Effector memory CD8-positive, alpha-beta T cell (primary cell): ENCODE measurements around the gene WDR27.

Experiments used
- ATAC-seq: fragments of 150-1000 bp; cut with Tn5 transposase; replicated peaks from 2 replicates; pipeline ENCODE4 v1.10.0; 2021; ENCODE audit warnings: mild to moderate bottlenecking, moderate library complexity
- DNase-seq, 3 experiments: peaks; one replicate each; pipeline ENCODE4 v3.0.0; 2021
- H3K27ac Mint-ChIP-seq, 2 donors: one replicate each; pipeline ENCODE4 v1.8.0; 2022; ENCODE audit warnings: mild to moderate bottlenecking in 2 of 2, mixed read lengths in 2 of 2, moderate library complexity in 2 of 2
- H3K27me3 Mint-ChIP-seq, 2 donors: one replicate each; pipeline ENCODE4 v1.8.0; 2022; ENCODE audit warnings: mixed read lengths in 2 of 2
- H3K36me3 Mint-ChIP-seq: one replicate; pipeline ENCODE4 v1.8.0; 2022; ENCODE audit warnings: mild to moderate bottlenecking, moderate library complexity, mixed read lengths; ENCODE audit not compliant: insufficient read depth
- H3K4me1 Mint-ChIP-seq, 2 donors: one replicate each; pipeline ENCODE4 v1.8.0; 2022; ENCODE audit warnings: low read depth in 2 of 2, mixed read lengths in 2 of 2
- H3K4me3 Mint-ChIP-seq, 2 donors: one replicate each; pipeline ENCODE4 v1.8.0; 2022; ENCODE audit warnings: mild to moderate bottlenecking in 2 of 2, mixed read lengths in 2 of 2, moderate library complexity in 2 of 2
- H3K9me3 Mint-ChIP-seq, 2 donors: one replicate each; pipeline ENCODE4 v1.8.0; 2022; ENCODE audit warnings: mixed read lengths in 2 of 2

WDR27 gene

DNA sequence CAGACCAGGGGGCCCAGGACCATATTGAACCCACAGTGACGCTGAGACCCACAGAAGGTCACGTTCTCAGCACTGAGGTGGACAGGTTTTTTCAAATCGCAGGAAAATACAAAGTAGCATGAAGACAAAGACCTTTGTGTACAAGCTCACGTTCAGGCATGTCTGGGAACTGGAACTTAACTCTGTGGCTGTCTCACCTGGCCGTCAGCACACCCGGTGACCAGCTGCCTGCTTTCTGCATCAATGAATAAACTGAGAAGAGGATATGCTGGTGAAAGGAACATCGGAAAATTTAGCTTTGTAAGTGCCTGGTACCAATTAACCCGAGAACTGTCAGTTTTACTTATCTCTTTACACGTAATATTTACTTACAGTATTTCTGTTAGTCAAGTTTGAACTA is 36.5 kb downstream of the WDR27 start:
- Mint-ChIP-seq H3K27ac (no peak overlapping the region), H3K27me3 (no peaks in the 10 kb centered on the region), H3K36me3 (peaks cover 12% of the 10 kb centered on the region), H3K4me3 (no peak overlapping the region), H3K9me3 (no peaks in the 10 kb centered on the region), H3K4me1 (no peaks in the 10 kb centered on the region)
- DNase-seq, result no peak
- ATAC-seq, result no peak

DNA sequence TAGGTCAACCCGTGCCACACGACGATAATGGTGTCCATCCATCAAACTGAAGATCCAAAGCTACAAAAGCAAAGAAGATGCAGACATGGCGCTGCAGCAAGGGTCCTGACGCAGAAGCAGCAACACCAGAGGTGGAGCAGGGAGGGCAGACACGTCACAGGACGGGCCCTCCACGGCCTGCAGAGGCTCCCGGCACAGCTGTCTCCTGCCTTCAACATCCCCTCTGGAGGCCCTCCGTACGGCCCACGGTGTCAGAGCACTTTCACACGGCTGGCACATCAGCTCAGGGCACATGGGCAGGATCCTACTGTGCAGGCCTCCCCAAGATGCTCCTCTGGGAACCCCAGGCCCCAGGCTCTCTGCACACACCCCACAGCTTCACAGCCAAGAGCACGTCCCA is 37.6 kb downstream of the WDR27 start:
- Mint-ChIP-seq H3K4me3 (no peak overlapping the region), H3K36me3 (peaks cover 12% of the 10 kb centered on the region), H3K9me3 (no peaks in the 10 kb centered on the region), H3K27ac (no peak overlapping the region), H3K4me1 (no peaks in the 10 kb centered on the region), H3K27me3 (no peaks in the 10 kb centered on the region)
- ATAC-seq (no peak), DNase-seq (no peak)

DNA sequence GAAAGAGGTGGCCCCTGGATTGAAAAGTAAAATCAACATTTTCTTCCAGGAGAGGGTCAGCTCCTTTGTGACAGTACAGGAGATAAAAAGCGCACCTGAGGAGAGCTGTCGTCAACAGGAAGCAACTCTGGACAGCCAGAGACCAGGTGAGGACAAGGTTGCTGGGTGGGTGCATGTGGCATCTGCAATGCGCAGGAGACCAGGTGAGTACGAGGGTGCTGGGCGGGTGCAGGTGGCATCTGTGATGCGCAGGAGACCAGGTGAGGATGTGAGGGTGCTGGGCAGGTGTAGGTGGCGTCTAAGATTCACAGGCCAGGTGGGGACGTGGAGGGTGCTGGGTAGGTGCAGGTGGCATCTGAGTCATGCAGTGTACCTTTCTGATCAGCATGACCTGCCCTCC is 38.4 kb downstream of the WDR27 start:
- ATAC-seq, result no peak
- Mint-ChIP-seq H3K9me3 (no peaks in the 10 kb centered on the region), H3K4me3 (no peak overlapping the region), H3K36me3 (peaks cover 12% of the 10 kb centered on the region), H3K27ac (no peak overlapping the region), H3K4me1 (no peaks in the 10 kb centered on the region), H3K27me3 (no peaks in the 10 kb centered on the region)
- no peak for DNase-seq

GRCh38 chr6:169661391-169661756 is 40.5 kb downstream of the WDR27 start:
- Mint-ChIP-seq H3K27me3 (no peaks in the 10 kb centered on the region), H3K27ac (no peak overlapping the region), H3K4me1 (no peaks in the 10 kb centered on the region), H3K36me3 (peaks cover 12% of the 10 kb centered on the region), H3K4me3 (no peak overlapping the region), H3K9me3 (no peaks in the 10 kb centered on the region)
- ATAC-seq, result no peak
- DNase-seq, result no peak

DNA sequence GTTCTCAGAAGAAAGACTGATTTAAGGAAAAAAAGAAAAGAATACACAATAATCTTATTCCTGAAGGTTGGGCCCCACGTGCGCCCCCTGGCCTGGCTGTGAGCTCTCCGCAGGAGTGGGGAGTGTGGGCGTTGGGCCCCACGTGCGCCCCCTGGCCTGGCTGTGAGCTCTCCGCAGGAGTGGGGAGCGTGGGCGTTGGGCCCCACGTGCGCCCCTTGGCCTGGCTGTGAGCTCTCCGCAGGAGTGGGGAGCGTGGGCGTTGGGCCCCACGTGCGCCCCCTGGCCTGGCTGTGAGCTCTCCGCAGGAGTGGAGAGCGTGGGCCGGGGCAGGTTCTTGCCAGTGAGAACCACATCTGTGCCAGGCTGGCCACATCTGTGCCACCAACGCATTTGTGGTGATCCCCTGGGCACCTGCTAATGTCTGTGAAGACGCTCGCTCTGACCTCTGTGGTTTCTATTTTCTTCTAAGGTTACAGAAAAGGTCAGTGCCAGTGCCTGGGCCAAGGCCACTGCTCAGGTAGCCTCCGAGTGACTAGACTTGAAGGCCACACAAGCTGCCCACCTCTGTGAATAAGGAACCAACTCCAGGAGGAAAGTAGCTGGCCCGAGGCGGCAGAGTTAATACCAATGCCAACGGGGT is 41.0 kb downstream of the WDR27 start:
- no peaks in the 10 kb centered on the region for H3K27me3 Mint-ChIP-seq
- H3K9me3 Mint-ChIP-seq, result no peaks in the 10 kb centered on the region
- ATAC-seq (no peak), DNase-seq (no peak)
- H3K36me3 Mint-ChIP-seq, result peaks cover 10% of the 10 kb centered on the region
- no peak overlapping the region for H3K27ac Mint-ChIP-seq
- H3K4me3 Mint-ChIP-seq, result no peak overlapping the region
- H3K4me1 Mint-ChIP-seq, result no peaks in the 10 kb centered on the region

- no peak for DNase-seq
- H3K27ac Mint-ChIP-seq, result peak overlapping the region in 1 of 2 donors; percentile 61
- H3K9me3 Mint-ChIP-seq, result no peaks in the 10 kb centered on the region
- peaks cover 14% of the 10 kb centered on the region for H3K36me3 Mint-ChIP-seq
- no peak for ATAC-seq
- H3K4me1 Mint-ChIP-seq, result peaks cover 4 to 5% of the 10 kb centered on the region in 2 donors
- H3K4me3 Mint-ChIP-seq, result no peak overlapping the region
- no peaks in the 10 kb centered on the region for H3K27me3 Mint-ChIP-seq
These were observed 41.8 kb downstream of the WDR27 start for GRCh38 chr6:169659820-169660610.

DNA sequence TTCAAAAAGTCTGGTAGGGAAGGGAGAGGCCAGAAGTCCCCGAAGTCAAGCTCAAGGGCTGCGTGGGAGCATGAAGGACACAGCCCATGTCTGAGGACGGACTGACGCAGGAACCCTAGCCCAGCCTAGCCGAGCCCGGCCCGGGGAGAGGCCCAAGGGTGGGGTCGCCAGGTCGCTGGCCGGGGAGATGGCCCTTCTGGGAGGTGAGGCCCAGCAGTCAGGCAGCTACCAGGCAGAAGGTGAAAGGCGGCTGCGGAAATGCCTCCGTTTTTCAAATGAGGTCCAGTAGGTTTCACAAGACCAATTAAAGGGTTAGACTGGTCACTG is 44.6 kb downstream of the WDR27 start:
- no peaks in the 10 kb centered on the region for H3K9me3 Mint-ChIP-seq
- peaks cover 5 to 9% of the 10 kb centered on the region in 2 donors for H3K4me1 Mint-ChIP-seq
- H3K27ac Mint-ChIP-seq, result no peak overlapping the region
- no peak for ATAC-seq
- DNase-seq, result no peak
- peaks cover 11% of the 10 kb centered on the region for H3K36me3 Mint-ChIP-seq
- no peak overlapping the region for H3K4me3 Mint-ChIP-seq
- H3K27me3 Mint-ChIP-seq, result no peaks in the 10 kb centered on the region

- H3K4me3 Mint-ChIP-seq, result no peak overlapping the region
- ATAC-seq (no peak), DNase-seq (no peak)
- peaks cover 11% of the 10 kb centered on the region for H3K36me3 Mint-ChIP-seq
- peaks cover 5 to 9% of the 10 kb centered on the region in 2 donors for H3K4me1 Mint-ChIP-seq
- H3K27me3 Mint-ChIP-seq, result no peaks in the 10 kb centered on the region
- no peaks in the 10 kb centered on the region for H3K9me3 Mint-ChIP-seq
- peak overlapping the region in 1 of 2 donors; percentile 35 for H3K27ac Mint-ChIP-seq
These were observed 45.1 kb downstream of the WDR27 start for GRCh38 chr6:169656546-169657283.

- peak; percentile 96 for ATAC-seq
- peak overlapping the region; percentile 82 to 90 for H3K4me3 Mint-ChIP-seq
- no peaks in the 10 kb centered on the region for H3K27me3 Mint-ChIP-seq
- peaks cover 5 to 9% of the 10 kb centered on the region in 2 donors for H3K4me1 Mint-ChIP-seq
- H3K9me3 Mint-ChIP-seq, result no peaks in the 10 kb centered on the region
- peak overlapping the region; percentile 85 to 86 for H3K27ac Mint-ChIP-seq
- peaks cover 11% of the 10 kb centered on the region for H3K36me3 Mint-ChIP-seq
- DNase-seq, result peak; percentile 63 to 73 (median 69)
These were observed 47.0 kb downstream of the WDR27 start for GRCh38 chr6:169654598-169655391.

DNA sequence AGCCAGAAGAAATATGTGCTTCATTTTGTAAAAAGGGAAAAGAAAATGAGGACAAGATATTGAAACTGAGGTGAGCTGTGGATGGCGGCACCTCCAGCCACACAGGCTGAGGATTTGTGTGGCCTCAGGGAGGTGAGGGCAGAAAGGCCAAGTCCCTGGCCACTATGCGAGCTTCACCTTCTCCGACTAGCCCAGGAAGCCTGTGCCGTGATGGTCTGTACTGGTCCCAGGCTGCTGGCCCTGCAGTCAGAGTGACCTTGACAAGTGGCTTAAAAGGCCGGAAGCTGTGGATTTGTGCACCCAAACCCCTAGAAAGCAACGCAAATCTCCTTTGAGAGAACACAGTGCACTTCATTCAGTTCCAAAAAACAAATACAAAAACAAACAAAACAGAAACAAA is 48.1 kb downstream of the WDR27 start:
- peak overlapping the region; percentile 82 to 90 for H3K4me3 Mint-ChIP-seq
- no peaks in the 10 kb centered on the region for H3K27me3 Mint-ChIP-seq
- peaks cover 11% of the 10 kb centered on the region for H3K36me3 Mint-ChIP-seq
- no peaks in the 10 kb centered on the region for H3K9me3 Mint-ChIP-seq
- H3K27ac Mint-ChIP-seq, result peak overlapping the region; percentile 85 to 86
- DNase-seq (no peak), ATAC-seq (no peak)
- H3K4me1 Mint-ChIP-seq, result peaks cover 5 to 9% of the 10 kb centered on the region in 2 donors

GRCh38 chr6:169652896-169653295 is 48.9 kb downstream of the WDR27 start:
- no peak for ATAC-seq
- H3K27me3 Mint-ChIP-seq, result no peaks in the 10 kb centered on the region
- H3K27ac Mint-ChIP-seq, result no peak overlapping the region
- no peak for DNase-seq
- H3K9me3 Mint-ChIP-seq, result no peaks in the 10 kb centered on the region
- peaks cover 5 to 9% of the 10 kb centered on the region in 2 donors for H3K4me1 Mint-ChIP-seq
- H3K4me3 Mint-ChIP-seq, result no peak overlapping the region
- H3K36me3 Mint-ChIP-seq, result peaks cover 11% of the 10 kb centered on the region

DNA sequence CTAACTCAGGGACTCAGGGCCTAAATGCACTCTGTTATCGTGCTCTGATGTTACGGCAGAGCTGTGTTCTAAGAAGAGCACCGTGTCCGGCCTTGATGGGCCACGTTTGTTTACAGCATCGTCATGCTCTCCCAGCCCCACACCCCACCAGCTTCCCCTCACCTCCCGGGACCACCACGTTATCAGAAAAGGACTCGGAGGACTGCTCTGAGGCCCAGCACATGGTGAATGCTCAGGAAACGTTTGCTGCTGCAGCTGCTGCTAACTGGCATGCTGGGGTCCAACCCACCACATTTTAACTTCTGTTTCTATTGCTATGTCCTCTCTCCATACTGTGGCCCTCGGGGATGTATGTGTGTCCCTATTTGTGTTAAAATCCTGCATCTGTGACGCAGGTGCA is 50.3 kb downstream of the WDR27 start:
- peaks cover 5 to 9% of the 10 kb centered on the region in 2 donors for H3K4me1 Mint-ChIP-seq
- H3K36me3 Mint-ChIP-seq, result peaks cover 8% of the 10 kb centered on the region
- H3K4me3 Mint-ChIP-seq, result no peak overlapping the region
- ATAC-seq, result no peak
- no peak for DNase-seq
- no peaks in the 10 kb centered on the region for H3K27me3 Mint-ChIP-seq
- H3K27ac Mint-ChIP-seq, result peak overlapping the region in 1 of 2 donors; percentile 1
- H3K9me3 Mint-ChIP-seq, result no peaks in the 10 kb centered on the region

DNA sequence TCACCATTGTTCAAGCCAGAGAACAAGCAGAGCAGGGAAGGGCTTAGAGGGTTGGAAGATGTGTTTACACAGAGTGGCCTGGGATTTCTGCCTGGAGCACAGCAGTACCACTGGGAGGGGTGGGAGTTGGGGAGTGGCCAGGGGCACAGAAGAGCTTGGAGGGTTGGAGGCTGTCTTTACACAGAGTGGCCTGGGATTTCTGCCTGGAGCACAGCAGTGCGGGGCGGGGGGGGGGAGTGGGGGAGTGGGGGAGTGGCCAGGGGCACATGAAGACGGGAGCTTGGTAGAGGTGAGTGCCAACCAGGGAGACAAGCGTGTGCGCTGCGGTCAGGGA is 50.9 kb downstream of the WDR27 start:
- no peak for ATAC-seq
- no peak for DNase-seq
- Mint-ChIP-seq H3K36me3 (peaks cover 8% of the 10 kb centered on the region), H3K9me3 (no peaks in the 10 kb centered on the region), H3K4me3 (no peak overlapping the region), H3K4me1 (peaks cover 5 to 9% of the 10 kb centered on the region in 2 donors), H3K27ac (no peak overlapping the region), H3K27me3 (no peaks in the 10 kb centered on the region)
